Measurements from ENCODE around the gene TRERF1. TPM values are rescaled to one million over a fixed set of nuclear protein-coding genes. Genes with fewer than 3 reads are reported as not detected.

Gene TRERF1
- total and polyA plus RNA-seq, 2 of the 4 experiments (the other 2 are of a cell fraction): 6.3 to 9.9 TPM

Other genes with a start within 250 kb of the TRERF1 start
- gene MRPS10, start 234.1 kb downstream of the TRERF1 start, total RNA-seq (2012; rRNA removed): 47.0 and 71.1 TPM in 2 replicates
- gene MRPS10, start 234.1 kb downstream of the TRERF1 start, polyA plus RNA-seq (2012; rRNA removed): 24.0 and 28.5 TPM in 2 replicates
- 32.3 and 42.8 TPM in 2 replicates for gene UBR2, start 112.1 kb upstream of the TRERF1 start, total RNA-seq (2012; rRNA removed)
- gene UBR2, start 112.1 kb upstream of the TRERF1 start, polyA plus RNA-seq (2012; rRNA removed): 6.3 and 7.7 TPM in 2 replicates

Data from IMR-90 (cell line).